GM12878 (cell line): ENCODE data around the gene CNDP2. TPM values are rescaled to one million over a fixed set of nuclear protein-coding genes. Genes with fewer than 3 reads are reported as not detected.

Experiments used
- ATAC-seq: fragments of 200-7000 bp; cut with Tn5 transposase; 3 replicates; pipeline ENCODE4 v1.9.1; 2020; ENCODE audit warnings: mild to moderate bottlenecking, moderate library complexity
- BruUV-seq: library from RNA; stranded (reverse); fragments of 400-500 nt; replicated peaks from 2 replicates; lab custom pipeline; 2021; lab: Mats Ljungman, UMichigan
- CTCF ChIA-PET: fragments of 300-600 bp; sonication (Branson Sonifier 250); formaldehyde crosslinking; extraction: SDS; loops from one replicate; lab custom pipeline; 2021; ENCODE audit warnings: inconsistent platforms; lab: Yijun Ruan, JAX
- POLR2A ChIA-PET: fragments of 350-600 bp; formaldehyde crosslinking; extraction: SDS; loops from one replicate; lab custom pipeline; 2021; ENCODE audit warnings: inconsistent platforms; lab: Charles Lee
- RAD21 ChIA-PET: fragments of 300-600 bp; sonication (Branson Sonifier 250); formaldehyde crosslinking; loops from one replicate; lab custom pipeline; 2023; ENCODE audit warnings: antibody characterized with exemption; ENCODE audit not compliant: unreplicated experiment; lab: Charles Lee
- SMC1A ChIA-PET: fragments of 300-600 bp; sonication (Branson Sonifier 250); formaldehyde crosslinking; loops from one replicate; lab custom pipeline; 2023; ENCODE audit not compliant: unreplicated experiment, uncharacterized antibody; lab: Charles Lee
- DNase-seq: peaks from one replicate; pipeline ENCODE4 v3.0.0-alpha.2; 2011; ENCODE audit warnings: low read depth, low spot score
- FAIRE-seq: peaks from 3 replicates; lab custom pipeline; 2011; peaks lifted over from hg19 to GRCh38; lab: Jason Lieb, UNC
- H2AFZ ChIP-seq: 2 replicates; pipeline ENCODE4 v1.6.0; 2011; ENCODE audit warnings: low read depth, low read length, control low read depth; ENCODE audit not compliant: control insufficient read depth
- H3K27ac ChIP-seq: 2 replicates; pipeline ENCODE4 v1.5.1; 2011; ENCODE audit warnings: control low read depth; ENCODE audit not compliant: control insufficient read depth, insufficient read depth
- H3K27me3 ChIP-seq, 2 experiments: replicated peaks in 1 of 2; 2 replicates each; pipeline versions ENCODE4 v1.6.0 to v1.6.1; 2011; ENCODE audit warnings: low read length in 1 of 2; ENCODE audit not compliant: control insufficient read depth in 2 of 2, insufficient read depth in 2 of 2
- H3K36me3 ChIP-seq, 2 experiments: 2 replicates each; pipeline ENCODE4 v1.5.1; 2011; ENCODE audit warnings: low read length in 1 of 2; ENCODE audit not compliant: control insufficient read depth in 2 of 2, insufficient read depth in 2 of 2
- H3K4me1 ChIP-seq: 2 replicates; pipeline ENCODE4 v1.6.1; 2011; ENCODE audit warnings: mild to moderate bottlenecking, low read length, moderate library complexity, mixed read lengths; ENCODE audit not compliant: control insufficient read depth, insufficient read depth
- H3K4me2 ChIP-seq: 2 replicates; pipeline ENCODE4 v1.6.0; 2011; ENCODE audit warnings: control low read depth; ENCODE audit not compliant: control insufficient read depth, insufficient read depth
- H3K4me3 ChIP-seq: fragments of 200-600 bp; sonication (generic); 2 replicates; pipeline ENCODE4 v1.5.1; 2016
- H3K79me2 ChIP-seq: 2 replicates; pipeline ENCODE4 v1.6.0; 2011; ENCODE audit warnings: low read length; ENCODE audit not compliant: control insufficient read depth, insufficient read depth
- H3K9ac ChIP-seq: 2 replicates; pipeline ENCODE4 v1.8.0; 2011; ENCODE audit warnings: low read length, control low read depth, mixed read lengths; ENCODE audit not compliant: control insufficient read depth, insufficient read depth
- H3K9me3 ChIP-seq: replicated peaks from 3 replicates; pipeline ENCODE4 v1.5.1; 2011; ENCODE audit warnings: mild to moderate bottlenecking, low read length; ENCODE audit not compliant: control insufficient read depth, insufficient read depth
- H4K20me1 ChIP-seq: 2 replicates; pipeline ENCODE4 v1.6.0; 2011; ENCODE audit not compliant: control insufficient read depth, insufficient read depth
- ATF7 ChIP-seq: fragments of 450-650 bp; IDR thresholded peaks from 2 replicates; pipeline ENCODE4 v1.6.1; 2016; ENCODE audit warnings: low read depth, mild to moderate bottlenecking
- CHD4 ChIP-seq: fragments of 200-600 bp; sonication (generic); IDR thresholded peaks from 2 replicates; pipeline ENCODE4 v1.6.1; 2016; ENCODE audit warnings: mild to moderate bottlenecking
- MTA2 ChIP-seq: fragments of 450-650 bp; IDR thresholded peaks from 2 replicates; pipeline ENCODE4 v1.6.1; 2016; ENCODE audit warnings: low read depth, mild to moderate bottlenecking, moderate library complexity
- SREBF1 ChIP-seq: IDR thresholded peaks from 2 replicates; pipeline ENCODE4 v1.6.1; 2012; ENCODE audit warnings: mild to moderate bottlenecking, low read length
- SREBF2 ChIP-seq: IDR thresholded peaks from 2 replicates; pipeline ENCODE4 v1.6.1; 2012; ENCODE audit warnings: mild to moderate bottlenecking, low read length
- ZNF592 ChIP-seq: fragments of 450-650 bp; IDR thresholded peaks from 2 replicates; pipeline ENCODE4 v1.6.1; 2017; ENCODE audit warnings: mild to moderate bottlenecking, moderate library complexity
- WGBS: methylation state at CpG from one replicate; pipeline ENCODE4 v1.1.6; 2016; ENCODE audit warnings: low lambda C conversion rate; ENCODE audit not compliant: insufficient replicate concordance, insufficient coverage; ENCODE audit errors: missing lambda C conversion rate; 5-methylcytosine and 5-hydroxymethylcytosine counted together
- in situ Hi-C: fragments of 300-500 bp; cut with MboI; formaldehyde crosslinking; loops from 9 replicates; pipeline ENCODE4 v1.14.3; 2018; ENCODE audit warnings: mixed read lengths
- intact Hi-C: fragments of 100-400 bp; cut with micrococcal nuclease; formaldehyde crosslinking; loops from one replicate; pipeline ENCODE4 v1.14.2; 2022; ENCODE audit not compliant: unreplicated experiment
- polyA plus RNA-seq, 11 experiments: library from polyadenylated mRNA; depleted of rRNA in 4 of 11; unstranded in 6 of 11; stranded (reverse) in 5 of 11; fragments of >200 nt; fragmentation: Nextera tagmentation in 4 of 11; fragmentation: Illumina TruSeq in 1 of 11; extraction: Ambion mirVana in 4 of 11; extraction: Trizol in 1 of 11; gene quantifications; 1 replicate in 1 of 11; 2 replicates in 10 of 11; pipeline versions ENCODE4 v1.2.1 to v1.2.3, GENCODE V29; 2011 to 2016; ENCODE audit warnings: inconsistent platforms in 2 of 11, missing spikeins in 2 of 11, low read depth in 1 of 11
- total RNA-seq, 4 experiments: library from RNA; depleted of rRNA in 3 of 4; stranded (reverse); fragments of >200 nt in 3 of 4; fragmentation: Illumina TruSeq in 1 of 4; extraction: Trizol in 1 of 4; gene quantifications; 2 replicates each; pipeline versions ENCODE4 v1.2.1 to v1.2.3, GENCODE V29; 2013 to 2021
- TF ChIP-seq, protein P1 (sequence below): fragments of 450-650 bp; conservative IDR thresholded peaks from 2 replicates; pipeline ENCODE4 v1.6.1; 2017; ENCODE audit warnings: mild to moderate bottlenecking, moderate library complexity

CNDP2 gene
- total and polyA plus RNA-seq, 10 of the 15 experiments (the other 5 are each of a cell fraction or from before 2014, with no cell fraction given), result 63.5 to 213 (median 158) TPM

GRCh38 chr18:74468547-74469061 is 27.6 kb upstream of the CNDP2 start:
- ChIA-PET CTCF (no interaction called here), SMC1A (no interaction called here), POLR2A (no interaction called here), RAD21 (no interaction called here)
- H3K4me3 ChIP-seq, result no peak overlapping the region
- intact Hi-C loops, result no loop called here
- H3K36me3 ChIP-seq, result no peaks in the 10 kb centered on the region
- FAIRE-seq (no peak), ATAC-seq (no peak), DNase-seq (no peak)
- TF ChIP-seq CHD4 (no peak), SREBF1 (no peak), SREBF2 (no peak), ATF7 (no peak), MTA2 (no peak), ZNF592 (no peak)
- TF ChIP-seq, protein P1, sequence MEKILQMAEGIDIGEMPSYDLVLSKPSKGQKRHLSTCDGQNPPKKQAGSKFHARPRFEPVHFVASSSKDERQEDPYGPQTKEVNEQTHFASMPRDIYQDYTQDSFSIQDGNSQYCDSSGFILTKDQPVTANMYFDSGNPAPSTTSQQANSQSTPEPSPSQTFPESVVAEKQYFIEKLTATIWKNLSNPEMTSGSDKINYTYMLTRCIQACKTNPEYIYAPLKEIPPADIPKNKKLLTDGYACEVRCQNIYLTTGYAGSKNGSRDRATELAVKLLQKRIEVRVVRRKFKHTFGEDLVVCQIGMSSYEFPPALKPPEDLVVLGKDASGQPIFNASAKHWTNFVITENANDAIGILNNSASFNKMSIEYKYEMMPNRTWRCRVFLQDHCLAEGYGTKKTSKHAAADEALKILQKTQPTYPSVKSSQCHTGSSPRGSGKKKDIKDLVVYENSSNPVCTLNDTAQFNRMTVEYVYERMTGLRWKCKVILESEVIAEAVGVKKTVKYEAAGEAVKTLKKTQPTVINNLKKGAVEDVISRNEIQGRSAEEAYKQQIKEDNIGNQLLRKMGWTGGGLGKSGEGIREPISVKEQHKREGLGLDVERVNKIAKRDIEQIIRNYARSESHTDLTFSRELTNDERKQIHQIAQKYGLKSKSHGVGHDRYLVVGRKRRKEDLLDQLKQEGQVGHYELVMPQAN, result no peak
- H2AFZ ChIP-seq, result no peak overlapping the region
- BruUV-seq, result no TSS peak
- no peaks in the 10 kb centered on the region for H4K20me1 ChIP-seq
- no peak overlapping the region for H3K4me2 ChIP-seq
- no peak overlapping the region for H3K9ac ChIP-seq
- no peak overlapping the region for H3K27ac ChIP-seq
- peaks cover 0 to 4% of the 10 kb centered on the region in 2 experiments; a peak in 1 of 4 replicates for H3K27me3 ChIP-seq
- H3K4me1 ChIP-seq, result no peaks in the 10 kb centered on the region
- WGBS, result 33% methylated on average over 3 of the region's 3 CpGs
- in situ Hi-C loops, result no loop called here
- H3K79me2 ChIP-seq, result no peaks in the 10 kb centered on the region
- no peaks in the 10 kb centered on the region for H3K9me3 ChIP-seq
